Measurements from ENCODE around the gene PHOX2A. TPM values are rescaled to one million over a fixed set of nuclear protein-coding genes. Genes with fewer than 3 reads are reported as not detected.

Gene PHOX2A
- total RNA-seq, 1 experiment from 2014 or later, result 1.6 TPM

GRCh38 chr11:72239849-72240460, 4.0 kb downstream of the PHOX2A start (continued):
- peak; percentile 45; the same call in 1 of the 2 replicates for TF ChIP-seq NFATC4 (CRISPR knock-in tag; IDR thresholded peaks at IDR 0.05)
- no peak for TF ChIP-seq GTF2I (CRISPR knock-in tag; conservative IDR thresholded peaks at IDR 0.05)
- TF ChIP-seq CREM (CRISPR knock-in tag; IDR thresholded peaks at IDR 0.05), result peak; percentile 45; the same call in 1 of the 2 replicates
- peak; percentile 68; the same call in 1 of the 2 replicates for TF ChIP-seq TCF7 (CRISPR knock-in tag; IDR thresholded peaks at IDR 0.05; ENCODE audit: low read depth)
- TF ChIP-seq ZBTB43 (CRISPR knock-in tag; IDR thresholded peaks at IDR 0.05), result no peak
- TF ChIP-seq FOXK1 (CRISPR knock-in tag; IDR thresholded peaks at IDR 0.05), result 0 out of 2 replicates have a peak, but pooled peaks have one; percentile 52
- TF ChIP-seq ZMAT4 (CRISPR knock-in tag; IDR thresholded peaks at IDR 0.05), result peak; percentile 12; the same call in 1 of the 2 replicates
- TF ChIP-seq SMAD3 (CRISPR knock-in tag; IDR thresholded peaks at IDR 0.05; ENCODE audit: borderline replicate concordance), result 0 out of 2 replicates have a peak, but pooled peaks have one; percentile 23
- 0 out of 2 replicates have a peak, but pooled peaks have one; percentile 49 for TF ChIP-seq ATF1 (CRISPR knock-in tag; IDR thresholded peaks at IDR 0.05)
- TF ChIP-seq ELF4 (CRISPR knock-in tag; IDR thresholded peaks at IDR 0.05; ENCODE audit: low read depth), result no peak
- peak; percentile 42; the same call in 1 of the 2 replicates for TF ChIP-seq ETV6 (CRISPR knock-in tag; IDR thresholded peaks at IDR 0.05)
- TF ChIP-seq, protein P1, sequence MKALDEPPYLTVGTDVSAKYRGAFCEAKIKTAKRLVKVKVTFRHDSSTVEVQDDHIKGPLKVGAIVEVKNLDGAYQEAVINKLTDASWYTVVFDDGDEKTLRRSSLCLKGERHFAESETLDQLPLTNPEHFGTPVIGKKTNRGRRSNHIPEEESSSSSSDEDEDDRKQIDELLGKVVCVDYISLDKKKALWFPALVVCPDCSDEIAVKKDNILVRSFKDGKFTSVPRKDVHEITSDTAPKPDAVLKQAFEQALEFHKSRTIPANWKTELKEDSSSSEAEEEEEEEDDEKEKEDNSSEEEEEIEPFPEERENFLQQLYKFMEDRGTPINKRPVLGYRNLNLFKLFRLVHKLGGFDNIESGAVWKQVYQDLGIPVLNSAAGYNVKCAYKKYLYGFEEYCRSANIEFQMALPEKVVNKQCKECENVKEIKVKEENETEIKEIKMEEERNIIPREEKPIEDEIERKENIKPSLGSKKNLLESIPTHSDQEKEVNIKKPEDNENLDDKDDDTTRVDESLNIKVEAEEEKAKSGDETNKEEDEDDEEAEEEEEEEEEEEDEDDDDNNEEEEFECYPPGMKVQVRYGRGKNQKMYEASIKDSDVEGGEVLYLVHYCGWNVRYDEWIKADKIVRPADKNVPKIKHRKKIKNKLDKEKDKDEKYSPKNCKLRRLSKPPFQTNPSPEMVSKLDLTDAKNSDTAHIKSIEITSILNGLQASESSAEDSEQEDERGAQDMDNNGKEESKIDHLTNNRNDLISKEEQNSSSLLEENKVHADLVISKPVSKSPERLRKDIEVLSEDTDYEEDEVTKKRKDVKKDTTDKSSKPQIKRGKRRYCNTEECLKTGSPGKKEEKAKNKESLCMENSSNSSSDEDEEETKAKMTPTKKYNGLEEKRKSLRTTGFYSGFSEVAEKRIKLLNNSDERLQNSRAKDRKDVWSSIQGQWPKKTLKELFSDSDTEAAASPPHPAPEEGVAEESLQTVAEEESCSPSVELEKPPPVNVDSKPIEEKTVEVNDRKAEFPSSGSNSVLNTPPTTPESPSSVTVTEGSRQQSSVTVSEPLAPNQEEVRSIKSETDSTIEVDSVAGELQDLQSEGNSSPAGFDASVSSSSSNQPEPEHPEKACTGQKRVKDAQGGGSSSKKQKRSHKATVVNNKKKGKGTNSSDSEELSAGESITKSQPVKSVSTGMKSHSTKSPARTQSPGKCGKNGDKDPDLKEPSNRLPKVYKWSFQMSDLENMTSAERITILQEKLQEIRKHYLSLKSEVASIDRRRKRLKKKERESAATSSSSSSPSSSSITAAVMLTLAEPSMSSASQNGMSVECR (CRISPR knock-in tag; IDR thresholded peaks at IDR 0.05; ENCODE audit: borderline replicate concordance), result peak; percentile 58; the same call in 1 of the 2 replicates
- TF ChIP-seq, protein P2, sequence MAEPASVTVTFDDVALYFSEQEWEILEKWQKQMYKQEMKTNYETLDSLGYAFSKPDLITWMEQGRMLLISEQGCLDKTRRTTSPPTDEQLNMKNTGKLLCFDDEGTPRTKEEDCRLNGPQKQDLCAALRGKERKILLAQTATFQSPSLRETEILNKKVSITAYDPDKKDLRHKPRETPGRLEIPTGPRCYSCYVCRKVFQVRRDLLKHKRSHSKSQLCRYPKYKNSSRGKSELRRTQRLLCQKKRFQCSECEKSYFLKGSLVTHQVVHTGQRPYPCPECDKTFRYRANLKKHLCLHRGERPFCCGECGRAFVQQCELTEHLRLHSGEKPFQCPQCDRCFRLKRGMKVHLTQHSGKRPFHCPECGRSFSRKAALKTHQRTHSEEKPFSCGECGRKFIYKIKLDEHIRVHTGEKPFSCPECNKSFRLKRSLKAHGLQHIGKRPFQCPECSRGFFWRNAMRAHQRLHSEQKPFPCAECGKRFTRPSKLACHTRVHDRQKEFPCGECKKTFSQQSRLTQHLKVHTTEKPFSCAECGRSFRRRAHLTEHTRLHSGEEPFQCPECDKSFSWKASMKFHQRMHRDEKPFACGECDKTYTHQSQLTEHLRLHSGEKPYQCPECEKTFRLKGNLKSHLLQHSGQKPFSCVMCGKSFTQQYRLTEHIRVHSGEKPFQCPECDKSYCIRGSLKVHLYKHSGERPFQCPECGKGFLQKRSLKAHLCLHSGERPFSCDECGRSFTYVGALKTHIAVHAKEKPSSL (CRISPR knock-in tag; conservative IDR thresholded peaks at IDR 0.05), result peak; percentile 1; the same call in 1 of the 2 replicates
- TF ChIP-seq ZNF232 (CRISPR knock-in tag; IDR thresholded peaks at IDR 0.05), result 0 out of 2 replicates have a peak, but pooled peaks have one; percentile 28

DNA sequence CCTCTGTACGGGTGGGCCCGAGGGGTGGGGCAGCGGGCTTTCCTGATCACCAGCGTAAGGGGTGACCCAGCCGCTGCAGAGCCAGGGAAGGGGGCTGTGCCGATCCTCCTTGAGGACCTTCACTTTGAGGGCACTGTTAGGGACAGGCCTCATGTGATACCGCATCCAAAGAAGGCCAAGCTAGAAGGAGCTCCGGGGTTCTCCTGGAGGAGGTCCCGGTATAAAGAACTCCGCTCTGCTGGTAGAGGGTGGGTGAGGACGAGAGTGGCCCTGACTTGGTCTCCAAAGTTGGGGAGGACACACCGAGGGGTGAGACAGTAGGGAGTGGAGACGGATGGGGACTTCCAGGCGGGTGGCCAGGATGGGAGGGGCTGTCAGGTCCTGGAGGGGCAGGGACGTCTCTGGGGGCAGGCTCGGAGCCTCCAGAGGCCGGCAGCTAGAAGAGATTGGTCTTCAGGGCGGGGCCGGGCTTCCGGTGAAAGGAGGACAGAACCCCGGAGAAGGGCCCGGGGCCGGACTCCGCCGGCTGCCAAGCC, 4.6 kb downstream of the PHOX2A start:
- Mint-ChIP-seq H3K4me1 (peaks cover 36% of the 10 kb centered on the region), H3K9me3 (no peaks in the 10 kb centered on the region), H3K27ac (no peak overlapping the region), H3K36me3 (peaks cover 10% of the 10 kb centered on the region), H3K4me3 (peak overlapping the region; percentile 73), H3K27me3 (ENCODE audit: low read depth) (peaks cover 54% of the 10 kb centered on the region)
- CTCF ChIA-PET, result interaction anchor here (0.6 to 4.8 kb wide), 9 partner anchors 14 to 214 kb away, joined by 3 to 123 read pairs (median 15); partner anchors contain the start of genes CLPB and INPPL1
- DNase-seq (ENCODE audit: low spot score), result peak; percentile 62
- POLR2A ChIA-PET, result interaction anchor here (1.2 to 5.7 kb wide), 2 partner anchors 15 to 311 kb away, joined by 3 to 37 read pairs; partner anchors contain the start of genes INPPL1 and XNDC1N
- peak; percentile 7 for ATAC-seq
- TF ChIP-seq, protein P3, sequence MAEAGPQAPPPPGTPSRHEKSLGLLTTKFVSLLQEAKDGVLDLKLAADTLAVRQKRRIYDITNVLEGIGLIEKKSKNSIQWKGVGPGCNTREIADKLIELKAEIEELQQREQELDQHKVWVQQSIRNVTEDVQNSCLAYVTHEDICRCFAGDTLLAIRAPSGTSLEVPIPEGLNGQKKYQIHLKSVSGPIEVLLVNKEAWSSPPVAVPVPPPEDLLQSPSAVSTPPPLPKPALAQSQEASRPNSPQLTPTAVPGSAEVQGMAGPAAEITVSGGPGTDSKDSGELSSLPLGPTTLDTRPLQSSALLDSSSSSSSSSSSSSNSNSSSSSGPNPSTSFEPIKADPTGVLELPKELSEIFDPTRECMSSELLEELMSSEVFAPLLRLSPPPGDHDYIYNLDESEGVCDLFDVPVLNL (CRISPR knock-in tag; IDR thresholded peaks at IDR 0.05; ENCODE audit: borderline replicate concordance, low read depth), result no peak
- TF ChIP-seq ZNF263 (CRISPR knock-in tag; IDR thresholded peaks at IDR 0.05; ENCODE audit: low read depth) (no peak), NR1H2 (CRISPR knock-in tag; IDR thresholded peaks at IDR 0.05) (no peak), ZBTB21 (CRISPR knock-in tag; IDR thresholded peaks at IDR 0.05; ENCODE audit: borderline replicate concordance) (no peak), ATF1 (CRISPR knock-in tag; IDR thresholded peaks at IDR 0.05) (no peak), TEAD1 (CRISPR knock-in tag; IDR thresholded peaks at IDR 0.05) (no peak), ATF6 (CRISPR knock-in tag; IDR thresholded peaks at IDR 0.05) (no peak), PRRX2 (CRISPR knock-in tag; IDR thresholded peaks at IDR 0.05) (0 out of 2 replicates have a peak, but pooled peaks have one; percentile 50), ZNF219 (CRISPR knock-in tag; IDR thresholded peaks at IDR 0.05; ENCODE audit: borderline replicate concordance) (no peak), NFATC4 (CRISPR knock-in tag; IDR thresholded peaks at IDR 0.05) (no peak)
- TF ChIP-seq, protein P4, sequence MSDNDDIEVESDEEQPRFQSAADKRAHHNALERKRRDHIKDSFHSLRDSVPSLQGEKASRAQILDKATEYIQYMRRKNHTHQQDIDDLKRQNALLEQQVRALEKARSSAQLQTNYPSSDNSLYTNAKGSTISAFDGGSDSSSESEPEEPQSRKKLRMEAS (CRISPR knock-in tag; IDR thresholded peaks at IDR 0.05), result no peak

Data from WTC11 (cell line).